IMR-90 (cell line): Measurements from ENCODE around the gene RAB12. TPM values are rescaled to one million over a fixed set of nuclear protein-coding genes. Genes with fewer than 3 reads are reported as not detected.

Experiments used
- ATAC-seq: fragments of 200-7000 bp; cut with Tn5 transposase; 2 replicates; pipeline ENCODE4 v1.9.1; 2020; ENCODE audit warnings: low read depth, mild to moderate bottlenecking, moderate library complexity
- BruUV-seq: library from RNA; stranded (reverse); fragments of 400-500 nt; replicated peaks from 2 replicates; lab custom pipeline; 2021; lab: Mats Ljungman, UMichigan
- CTCF ChIA-PET: fragments of 300-600 bp; formaldehyde crosslinking; extraction: SDS; loops from one replicate; lab custom pipeline; 2021; ENCODE audit warnings: antibody characterized with exemption; lab: Yijun Ruan, JAX
- POLR2A ChIA-PET: fragments of 300-600 bp; sonication (Branson Sonifier 250); formaldehyde crosslinking; loops from one replicate; lab custom pipeline; 2022; ENCODE audit warnings: antibody characterized with exemption; ENCODE audit not compliant: unreplicated experiment; lab: Charles Lee
- DNase-seq: peaks from one replicate; pipeline ENCODE4 v3.0.0; 2013
- H2AFZ ChIP-seq: replicated peaks from 2 replicates; pipeline ENCODE3; 2013; ENCODE audit warnings: low read length, mild to moderate bottlenecking; ENCODE audit not compliant: poor library complexity
- H2AK5ac ChIP-seq: 2 replicates; pipeline ENCODE4 v1.6.1; 2013; ENCODE audit warnings: low read depth, low read length, inconsistent platforms
- H2AK9ac ChIP-seq: replicated peaks from 2 replicates; pipeline ENCODE3; 2013; ENCODE audit warnings: mild to moderate bottlenecking, low read depth, low read length, moderate library complexity; ENCODE audit not compliant: poor library complexity
- H2BK120ac ChIP-seq: 2 replicates; pipeline ENCODE4 v1.6.1; 2013; ENCODE audit warnings: low read depth, low read length, inconsistent platforms
- H2BK15ac ChIP-seq: 3 replicates; pipeline ENCODE4 v1.6.1; 2013; ENCODE audit warnings: low read depth, low read length, inconsistent platforms
- H2BK20ac ChIP-seq: 2 replicates; pipeline ENCODE4 v1.6.1; 2013; ENCODE audit warnings: low read depth, mild to moderate bottlenecking, inconsistent platforms, low read length, moderate library complexity
- H2BK5ac ChIP-seq: 2 replicates; pipeline ENCODE4 v1.6.1; 2013; ENCODE audit warnings: mild to moderate bottlenecking, low read depth, low read length, inconsistent platforms; ENCODE audit not compliant: poor library complexity, severe bottlenecking
- H3K14ac ChIP-seq: replicated peaks from 2 replicates; pipeline ENCODE4 v1.6.1; 2013; ENCODE audit warnings: low read depth, low read length, inconsistent platforms
- H3K18ac ChIP-seq: 2 replicates; pipeline ENCODE4 v1.6.1; 2013; ENCODE audit warnings: low read depth, low read length, control low read depth
- H3K23ac ChIP-seq: 2 replicates; pipeline ENCODE4 v1.6.1; 2013; ENCODE audit warnings: low read depth, low read length, inconsistent platforms
- H3K27ac ChIP-seq: 2 replicates; pipeline ENCODE4 v1.5.1; 2013; ENCODE audit warnings: mild to moderate bottlenecking, control low read depth, low read length; ENCODE audit not compliant: insufficient read depth
- H3K27me3 ChIP-seq: 2 replicates; pipeline ENCODE4 v1.6.1; 2013; ENCODE audit warnings: low read length; ENCODE audit not compliant: control insufficient read depth, insufficient read depth
- H3K36me3 ChIP-seq: 2 replicates; pipeline ENCODE4 v1.6.1; 2013; ENCODE audit warnings: low read length, mixed read lengths; ENCODE audit not compliant: control insufficient read depth, insufficient read depth
- H3K4ac ChIP-seq: 2 replicates; pipeline ENCODE4 v1.6.1; 2013; ENCODE audit warnings: low read depth, low read length, inconsistent platforms
- H3K4me1 ChIP-seq: 2 replicates; pipeline ENCODE4 v1.6.1; 2013; ENCODE audit warnings: low read length, mixed read lengths; ENCODE audit not compliant: control insufficient read depth, insufficient read depth
- H3K4me2 ChIP-seq: 2 replicates; pipeline ENCODE4 v1.6.1; 2013; ENCODE audit warnings: low read depth, mild to moderate bottlenecking, control low read depth, low read length, moderate library complexity
- H3K4me3 ChIP-seq: 2 replicates; pipeline ENCODE4 v1.5.1; 2013; ENCODE audit warnings: low read depth, mild to moderate bottlenecking, control low read depth, low read length, moderate library complexity; ENCODE audit not compliant: insufficient read depth
- H3K56ac ChIP-seq: 2 replicates; pipeline ENCODE4 v1.6.1; 2013; ENCODE audit warnings: low read length, inconsistent platforms; ENCODE audit not compliant: insufficient read depth; ENCODE audit errors: extremely low read depth
- H3K79me1 ChIP-seq, 2 experiments: 2 replicates each; pipeline ENCODE4 v1.6.1; 2013; ENCODE audit warnings: low read length in 2 of 2, inconsistent platforms in 1 of 2, low read depth in 1 of 2
- H3K9ac ChIP-seq: 2 replicates; pipeline ENCODE4 v1.6.1; 2013; ENCODE audit warnings: low read depth, low read length, control low read depth
- H3K9me1 ChIP-seq: 2 replicates; pipeline ENCODE4 v1.6.1; 2013; ENCODE audit warnings: low read length, inconsistent platforms; ENCODE audit not compliant: insufficient read depth
- H3K9me3 ChIP-seq: 2 replicates; pipeline ENCODE4 v1.6.1; 2013; ENCODE audit warnings: low read length; ENCODE audit not compliant: control insufficient read depth, insufficient read depth
- H4K20me1 ChIP-seq: 2 replicates; pipeline ENCODE4 v1.6.1; 2013; ENCODE audit warnings: low read length, inconsistent platforms; ENCODE audit not compliant: insufficient read depth
- H4K5ac ChIP-seq: 2 replicates; pipeline ENCODE4 v1.6.1; 2013; ENCODE audit warnings: mild to moderate bottlenecking, low read depth, low read length, control low read depth
- H4K8ac ChIP-seq, 2 experiments: 2 replicates each; pipeline ENCODE4 v1.6.1; 2013; ENCODE audit warnings: low read depth in 2 of 2, low read length in 2 of 2, control low read depth in 1 of 2, inconsistent platforms in 1 of 2
- H4K91ac ChIP-seq: 2 replicates; pipeline ENCODE4 v1.6.1; 2013; ENCODE audit warnings: low read depth, low read length, inconsistent platforms; ENCODE audit not compliant: insufficient read depth
- BHLHE40 ChIP-seq: fragments of 150-350 bp; IDR thresholded peaks from 2 replicates; pipeline ENCODE4 v1.6.1; 2016; ENCODE audit warnings: mild to moderate bottlenecking, low read depth, low read length
- CEBPB ChIP-seq: IDR thresholded peaks from 2 replicates; pipeline ENCODE4 v1.6.1; 2012; ENCODE audit warnings: low read depth, low read length, improper control_type of control experiment
- CHD1 ChIP-seq: IDR thresholded peaks from 2 replicates; pipeline ENCODE4 v1.6.1; 2012; ENCODE audit warnings: low read depth, low read length, improper control_type of control experiment
- CTCF ChIP-seq: conservative IDR thresholded peaks from 2 replicates; pipeline ENCODE4 v1.5.1; 2012; ENCODE audit warnings: mild to moderate bottlenecking, low read depth, low read length, improper control_type of control experiment
- FOS ChIP-seq: fragments of 150-350 bp; IDR thresholded peaks from 2 replicates; pipeline ENCODE4 v1.6.1; 2016; ENCODE audit warnings: low read depth, low read length
- MAFK ChIP-seq: IDR thresholded peaks from 2 replicates; pipeline ENCODE4 v1.6.1; 2012; ENCODE audit warnings: low read depth, low read length, improper control_type of control experiment
- MAZ ChIP-seq: IDR thresholded peaks from 2 replicates; pipeline ENCODE4 v1.6.1; 2012; ENCODE audit warnings: low read depth, mild to moderate bottlenecking, low read length, improper control_type of control experiment, moderate library complexity, borderline replicate concordance
- MXI1 ChIP-seq: IDR thresholded peaks from 2 replicates; pipeline ENCODE4 v1.6.1; 2012; ENCODE audit warnings: low read depth, mild to moderate bottlenecking, low read length, moderate library complexity, borderline replicate concordance
- NFE2L2 ChIP-seq: fragments of 150-350 bp; IDR thresholded peaks from 2 replicates; pipeline ENCODE4 v1.6.1; 2016; ENCODE audit warnings: low read depth, mild to moderate bottlenecking, low read length
- POLR2A ChIP-seq: IDR thresholded peaks from 2 replicates; pipeline ENCODE4 v1.6.1; 2012; ENCODE audit warnings: mild to moderate bottlenecking, low read depth, low read length
- RAD21 ChIP-seq: IDR thresholded peaks from 2 replicates; pipeline ENCODE4 v1.6.1; 2012; ENCODE audit warnings: low read length, improper control_type of control experiment
- SMC3 ChIP-seq: fragments of 150-350 bp; IDR thresholded peaks from 2 replicates; pipeline ENCODE4 v1.6.1; 2016; ENCODE audit warnings: low read depth, mild to moderate bottlenecking, antibody characterized with exemption, low read length, moderate library complexity
- USF2 ChIP-seq: fragments of 150-350 bp; IDR thresholded peaks from 2 replicates; pipeline ENCODE4 v1.6.1; 2017; ENCODE audit warnings: mild to moderate bottlenecking, antibody characterized with exemption, low read length, low read depth
- WGBS, 2 experiments: methylation state at CpG; one replicate each; pipeline versions ENCODE4 v1.1.5 to v1.1.7; 2013; ENCODE audit warnings: missing lambda C conversion rate in 2 of 2; ENCODE audit not compliant: insufficient read length in 1 of 2; ENCODE audit errors: extremely low coverage in 2 of 2; 5-methylcytosine and 5-hydroxymethylcytosine counted together
- dilution Hi-C: fragments of 300-500 bp; cut with HindIII; formaldehyde crosslinking; loops from one replicate; pipeline ENCODE4 v1.14.3; 2018; ENCODE audit warnings: low sequenced_read_pairs; ENCODE audit not compliant: unreplicated experiment
- in situ Hi-C: fragments of 300-500 bp; cut with MboI; formaldehyde crosslinking; loops from 3 replicates; pipeline ENCODE4 v1.14.3; 2019; ENCODE audit warnings: low sequenced_read_pairs, inconsistent platforms, mixed read lengths
- intact Hi-C: fragments of 100-400 bp; cut with micrococcal nuclease; formaldehyde crosslinking; loops from 2 replicates; pipeline ENCODE4 v1.10.0; 2022
- polyA plus RNA-seq, 3 experiments: library from polyadenylated mRNA; depleted of rRNA; stranded (reverse); fragments of >200 nt; gene quantifications; 2 replicates each; pipeline ENCODE4 v1.2.3, GENCODE V29; 2012; ENCODE audit warnings: low replicate concordance in 1 of 3
- total RNA-seq: library from RNA; depleted of rRNA; stranded (reverse); fragments of >200 nt; gene quantifications from 2 replicates; pipeline ENCODE4 v1.2.3, GENCODE V29; 2012

Gene RAB12
- total and polyA plus RNA-seq, 2 of the 4 experiments (the other 2 are of a cell fraction): 14.9 to 19.2 TPM

GRCh38 chr18:8623549-8624106 lies 14.4 kb downstream of the RAB12 start:
- Histone ChIP-seq H3K27ac (no peak overlapping the region; the same call in 1 of the 2 replicates), H2BK20ac (no peak overlapping the region), H3K4me2 (no peak overlapping the region; the same call in 1 of the 2 replicates), H2BK15ac (no peak overlapping the region), H3K27me3 (no peaks in the 10 kb centered on the region), H3K9me3 (no peaks in the 10 kb centered on the region), H4K91ac (no peak overlapping the region), H2AK9ac (no peak overlapping the region), H3K36me3 (peaks cover 17% of the 10 kb centered on the region), H3K14ac (no peak overlapping the region), H4K8ac (no peak overlapping the region), H2AK5ac (peak overlapping the region; percentile 56; the same call in 1 of the 2 replicates), H3K9ac (no peak overlapping the region; the same call in 1 of the 2 replicates), H3K18ac (no peak overlapping the region), H4K20me1 (peaks cover 49% of the 10 kb centered on the region), H4K5ac (no peak overlapping the region), H2AFZ (no peak overlapping the region), H2BK120ac (no peak overlapping the region), H3K23ac (no peak overlapping the region), H3K4me1 (peaks cover 7% of the 10 kb centered on the region), H3K4ac (no peak overlapping the region), H3K56ac (no peak overlapping the region), H2BK5ac (no peak overlapping the region), H3K4me3 (no peak overlapping the region), H3K79me1 (peaks cover 56 to 80% of the 10 kb centered on the region in 2 experiments), H3K9me1 (peaks cover 16% of the 10 kb centered on the region)
- TF ChIP-seq BHLHE40: no peak
- no peak for TF ChIP-seq FOS
- TF ChIP-seq CTCF: no peak
- TF ChIP-seq MAZ: no peak
- TF ChIP-seq NFE2L2: no peak
- no peak for TF ChIP-seq USF2
- TF ChIP-seq POLR2A: no peak
- no peak for TF ChIP-seq RAD21
- TF ChIP-seq MXI1: no peak
- no peak for TF ChIP-seq CHD1
- TF ChIP-seq SMC3: no peak
- TF ChIP-seq MAFK: no peak
- TF ChIP-seq CEBPB: no peak
- POLR2A ChIA-PET: no interaction called here
- in situ Hi-C loops: no loop called here
- dilution Hi-C loops: no loop called here
- no peak for DNase-seq
- CTCF ChIA-PET: no interaction called here
- no CpG with 5 or more reads among the region's 4 CpGs for whole genome bisulfite sequencing, 2 experiments
- peak; percentile 31; the same call in 1 of the 2 replicates for ATAC-seq
- BruUV-seq: no TSS peak
- intact Hi-C loops: no loop called here
